NCI-H2227 (cell line): ENCODE measurements around the gene SHMT2.

Experiments
- DNase-seq: peaks from one replicate; lab custom pipeline; 2025; ENCODE audit not compliant: unreplicated experiment; lab: John Stamatoyannopoulos, UW

SHMT2 gene

DNA sequence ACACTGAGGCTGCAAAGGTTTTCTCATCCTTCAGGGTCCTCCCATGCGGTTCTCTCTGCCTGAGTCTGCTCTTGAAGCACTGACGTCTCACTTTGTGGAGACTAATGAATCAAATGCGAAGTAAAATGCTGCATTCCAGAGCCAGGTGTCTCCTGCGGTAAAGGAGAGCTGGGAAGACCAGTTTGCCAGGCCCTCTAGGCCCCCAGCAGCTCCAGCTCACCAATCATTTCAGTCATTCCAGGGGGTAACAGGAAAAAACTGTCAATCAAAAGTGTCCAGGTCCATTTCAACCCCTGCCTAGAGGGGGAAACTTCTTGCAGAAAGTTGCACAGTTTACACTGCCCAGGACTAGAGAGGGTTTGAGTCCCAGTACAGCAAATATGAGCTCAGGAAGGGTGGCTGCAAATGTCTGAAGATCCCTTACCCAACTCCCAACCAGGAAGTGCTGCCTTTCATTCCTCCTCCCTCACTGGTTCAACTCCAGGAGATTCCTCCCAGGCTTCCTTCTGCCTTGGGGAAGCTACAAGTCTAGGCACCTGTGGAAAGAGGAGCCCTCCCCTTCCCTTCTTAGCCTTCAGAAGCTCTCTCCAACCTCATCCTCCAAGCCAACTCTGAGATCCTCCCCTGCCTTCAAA is 15.6 kb upstream of the SHMT2 start:
- no peak for DNase-seq

DNA sequence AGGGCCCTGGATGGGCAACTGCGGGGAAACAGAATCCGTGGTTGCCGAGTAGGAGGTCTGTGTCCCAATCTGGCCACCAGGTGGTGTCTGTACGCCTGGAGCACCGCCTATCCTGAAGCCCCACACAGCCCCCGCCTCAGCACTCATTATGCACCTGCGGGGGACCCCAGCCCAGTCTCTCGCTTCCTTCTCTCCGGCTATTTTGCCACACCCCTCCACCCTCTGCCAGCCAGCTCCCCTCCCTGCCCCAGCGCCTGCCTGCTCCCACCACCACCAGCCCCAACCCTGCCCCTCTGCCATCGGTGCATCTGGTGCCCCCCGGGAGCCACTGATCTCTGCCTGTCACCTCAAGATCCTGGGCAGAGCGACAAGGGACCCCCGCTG is 15.1 kb upstream of the SHMT2 start:
- peak; percentile 68 for DNase-seq

DNA sequence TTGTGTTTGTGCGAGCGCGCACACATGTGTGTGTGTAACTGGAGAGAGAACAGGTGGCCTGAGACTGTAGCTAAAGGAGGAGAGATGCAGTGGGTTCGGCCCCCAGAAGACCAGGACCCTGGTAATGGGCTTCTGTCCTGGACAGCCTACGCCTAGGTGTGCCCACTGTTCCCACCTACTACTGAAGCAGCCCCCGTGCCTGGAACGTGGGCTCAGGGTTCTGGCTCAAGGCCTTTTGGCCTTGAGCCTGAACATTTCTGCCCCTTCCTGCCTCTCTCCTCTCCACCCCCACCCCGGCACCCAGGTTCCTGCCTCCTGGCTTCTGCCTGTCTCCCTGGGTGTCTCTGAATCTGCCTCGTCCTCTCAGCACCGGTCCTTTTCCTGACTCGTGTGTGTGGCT is 14.4 kb upstream of the SHMT2 start:
- DNase-seq: no peak

GRCh38 chr12:57215668-57216013 is 13.9 kb upstream of the SHMT2 start:
- no peak for DNase-seq

DNA sequence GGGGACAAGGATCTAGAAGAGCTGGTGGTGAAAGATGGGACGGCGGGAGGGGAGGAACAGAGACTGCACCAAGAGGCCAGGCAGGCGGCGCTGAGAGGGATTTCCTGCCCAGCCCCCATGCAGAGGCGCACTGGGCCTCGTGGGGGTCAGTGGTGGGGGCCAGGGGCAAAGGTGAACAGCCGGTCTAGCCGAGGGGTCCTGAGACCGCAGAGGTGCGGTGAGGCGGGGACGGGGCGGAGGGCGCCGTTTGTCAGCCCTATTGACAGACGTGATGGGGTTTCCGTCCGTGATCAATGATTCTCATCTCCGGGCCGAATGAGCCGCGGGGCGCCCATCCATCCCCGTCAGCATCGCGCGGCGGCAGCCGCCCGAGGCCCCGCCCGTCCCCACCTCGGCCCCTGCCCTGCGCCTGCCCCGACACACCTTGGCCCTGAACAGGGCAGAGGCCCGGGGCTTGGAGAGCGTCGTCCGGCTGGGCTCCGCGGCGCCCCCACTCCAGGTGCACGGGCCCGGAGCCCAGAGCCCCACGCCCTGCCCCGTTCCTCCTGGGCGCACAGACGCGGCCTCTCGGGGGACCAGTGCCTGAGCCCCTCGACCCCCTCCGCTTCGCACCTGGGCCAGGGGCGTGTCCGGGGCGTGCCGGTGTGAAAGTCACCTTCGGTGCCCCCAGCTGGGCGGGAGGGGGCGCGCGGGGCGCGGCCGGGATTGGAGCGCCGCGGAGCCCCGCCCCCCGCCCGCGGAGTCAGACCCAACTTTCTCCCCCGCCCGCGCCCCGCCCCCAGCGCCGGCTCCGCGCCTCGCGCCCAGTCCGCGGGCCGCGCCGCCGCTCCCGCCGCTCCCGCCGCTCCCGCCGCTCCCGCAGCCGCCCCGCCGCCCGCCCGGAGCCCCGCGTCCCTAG is 13.2 kb upstream of the SHMT2 start, which contains the start of gene NXPH4:
NXPH4 (plus strand) TSS at position 781 of the 898 bp plus-strand sequence. CDS start 176 bp downstream, outside the sequence.
- no peak for DNase-seq

- DNase-seq: no peak
Observed at GRCh38 chr12:57216921-57217879, 12.3 kb upstream of the SHMT2 start.

DNA sequence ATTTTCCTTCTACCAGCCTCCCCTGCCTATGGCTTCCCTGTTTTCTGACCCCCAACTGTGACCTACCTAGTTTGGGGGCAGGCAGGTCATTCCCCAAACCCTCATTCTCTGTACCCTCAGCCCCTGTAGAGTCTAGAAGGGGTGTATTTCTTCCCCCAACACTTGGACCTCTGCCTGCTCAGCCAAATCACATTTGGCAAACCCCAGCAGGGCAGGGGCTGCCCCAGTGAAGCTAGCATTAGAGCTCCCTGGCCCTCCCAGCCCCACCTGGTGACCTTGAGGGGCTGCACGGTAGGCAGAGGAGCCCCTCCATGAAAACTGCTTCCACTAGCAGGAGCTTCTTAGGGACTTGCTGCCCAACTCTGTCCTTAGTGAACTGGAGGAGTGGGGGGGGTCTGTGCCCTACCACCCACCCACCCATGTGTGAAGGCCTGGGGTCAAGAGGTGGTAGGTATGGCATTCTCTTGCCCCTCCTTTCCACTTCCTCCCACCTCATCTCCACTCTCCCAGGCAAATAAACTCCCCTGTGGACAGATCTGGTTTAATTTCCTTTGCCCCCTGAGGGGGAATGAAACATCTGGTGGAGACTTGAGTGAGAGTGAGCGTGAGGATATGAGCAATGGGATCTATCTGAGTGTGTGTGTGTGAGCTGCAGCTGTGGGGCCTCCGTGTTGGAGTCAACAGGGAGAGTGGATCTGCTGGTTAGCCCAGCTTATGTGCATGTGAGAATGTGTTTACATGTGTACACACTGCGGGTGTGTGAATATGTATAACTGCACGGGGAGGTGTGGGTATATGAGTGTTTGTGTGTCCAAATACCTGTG is 11.3 kb upstream of the SHMT2 start:
- no peak for DNase-seq

DNA sequence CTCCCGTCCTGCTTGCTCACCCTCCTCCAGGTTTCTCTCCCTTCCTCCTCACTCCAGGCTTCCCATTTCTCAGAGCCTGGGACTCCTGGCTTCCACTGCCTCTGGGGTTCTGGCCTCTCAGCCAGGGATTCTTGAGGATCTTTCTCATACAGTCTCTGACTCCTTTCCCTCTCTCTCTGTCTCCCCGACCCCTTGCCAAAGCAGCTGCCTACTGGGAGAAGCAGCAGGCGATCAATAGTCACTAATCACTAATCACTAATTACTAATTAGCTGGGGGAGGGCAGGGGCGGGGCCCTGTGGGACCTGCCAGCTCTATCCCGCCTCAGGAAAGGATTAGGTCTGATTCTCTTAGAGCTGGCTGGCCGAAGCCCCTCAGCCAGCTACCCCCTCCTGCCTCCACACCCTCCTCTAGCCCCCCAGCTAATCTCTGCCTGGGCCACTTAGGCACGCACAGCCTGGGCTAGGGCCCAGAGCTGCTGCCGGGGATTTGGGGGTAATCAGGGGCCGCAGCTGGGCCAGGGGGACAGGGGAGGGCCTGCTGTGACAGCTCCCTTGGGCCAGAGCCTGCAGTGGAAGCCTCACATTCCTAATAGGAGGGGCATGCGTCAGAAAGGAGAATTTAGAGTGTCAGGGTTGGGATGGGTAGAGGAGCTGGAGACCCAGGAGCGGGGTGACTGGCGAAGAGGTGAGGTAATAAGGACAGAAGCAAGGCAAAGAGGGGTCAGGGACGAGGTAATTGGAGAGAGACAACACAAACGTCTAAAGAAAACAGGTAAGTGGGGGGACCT is 10.1 kb upstream of the SHMT2 start:
- DNase-seq: no peak

DNA sequence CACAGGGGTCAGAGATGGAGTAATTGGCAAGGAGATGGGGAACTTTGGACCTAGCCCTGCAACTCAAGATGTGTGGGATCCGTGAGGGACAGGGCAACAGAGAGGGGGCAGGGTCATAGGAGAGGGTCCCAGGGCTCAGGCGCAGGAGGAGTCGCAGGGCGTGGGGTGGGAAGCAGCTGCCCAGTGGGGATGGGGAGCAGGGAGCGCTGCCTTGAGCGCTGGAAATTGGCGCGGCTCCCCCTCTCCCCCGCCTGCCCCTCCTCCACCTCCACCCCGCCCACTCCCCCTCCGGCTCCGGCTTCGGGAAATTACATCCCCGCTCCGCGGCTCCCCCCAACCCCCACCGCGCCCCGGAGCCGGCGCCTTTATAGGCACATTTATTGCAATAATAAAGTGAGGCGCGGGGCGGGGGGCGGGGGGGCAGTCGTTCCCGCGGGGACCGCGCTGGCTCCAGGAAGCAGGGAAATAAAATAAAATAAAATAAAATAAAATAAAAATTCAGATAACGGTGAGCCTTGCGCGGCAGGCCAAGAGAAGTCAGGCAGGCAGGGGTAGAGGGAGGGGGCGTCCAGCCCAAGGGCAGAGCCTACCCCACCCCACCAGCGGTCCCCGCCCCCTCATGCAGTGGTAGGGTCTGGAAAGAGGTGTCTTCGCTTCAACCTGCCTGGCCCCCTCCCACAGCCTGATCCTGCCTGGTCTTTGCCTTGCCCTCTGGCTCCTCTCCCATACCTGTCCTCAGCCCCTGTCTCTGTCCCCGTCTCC is 9.3 kb upstream of the SHMT2 start:
- peak; percentile 14 for DNase-seq

GRCh38 chr12:57220770-57221168 is 8.7 kb upstream of the SHMT2 start:
- no peak for DNase-seq

DNA sequence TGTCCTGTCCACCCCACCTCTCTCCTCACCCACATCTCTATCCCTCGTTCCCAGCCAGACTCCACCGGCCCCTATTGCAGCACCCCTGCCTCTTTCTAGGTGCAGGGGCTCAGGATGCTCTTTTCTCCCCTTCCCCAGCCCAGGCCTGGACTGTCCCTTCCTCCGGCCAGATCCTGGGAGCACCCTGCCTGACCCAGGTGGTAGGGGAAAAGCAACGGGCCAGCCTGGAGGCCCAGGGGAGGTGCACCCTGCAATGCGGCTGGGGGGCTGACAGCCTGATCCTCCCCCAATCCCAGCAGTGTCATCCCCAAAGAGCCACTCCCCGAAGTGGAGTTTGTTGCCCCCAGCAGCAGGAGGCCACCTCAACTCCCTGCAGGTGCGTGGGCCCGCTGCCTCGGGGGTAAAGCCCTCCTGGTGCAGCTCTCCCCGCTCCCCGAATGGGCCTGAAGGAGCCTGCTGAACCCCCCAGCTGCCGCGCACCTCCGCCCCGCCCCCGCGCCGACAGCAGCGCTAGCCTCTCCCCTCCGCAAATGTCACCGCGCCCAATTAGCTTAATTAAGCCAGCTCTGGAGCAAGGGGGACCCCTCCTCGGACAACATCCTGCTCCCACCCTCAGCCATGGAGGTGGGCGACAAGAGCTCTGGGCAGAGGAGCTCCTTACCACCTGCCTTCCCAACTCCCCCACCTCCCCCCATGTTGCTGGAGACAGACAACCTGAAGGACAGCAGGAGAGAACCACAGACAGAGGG is 8.2 kb upstream of the SHMT2 start:
- DNase-seq: no peak

DNA sequence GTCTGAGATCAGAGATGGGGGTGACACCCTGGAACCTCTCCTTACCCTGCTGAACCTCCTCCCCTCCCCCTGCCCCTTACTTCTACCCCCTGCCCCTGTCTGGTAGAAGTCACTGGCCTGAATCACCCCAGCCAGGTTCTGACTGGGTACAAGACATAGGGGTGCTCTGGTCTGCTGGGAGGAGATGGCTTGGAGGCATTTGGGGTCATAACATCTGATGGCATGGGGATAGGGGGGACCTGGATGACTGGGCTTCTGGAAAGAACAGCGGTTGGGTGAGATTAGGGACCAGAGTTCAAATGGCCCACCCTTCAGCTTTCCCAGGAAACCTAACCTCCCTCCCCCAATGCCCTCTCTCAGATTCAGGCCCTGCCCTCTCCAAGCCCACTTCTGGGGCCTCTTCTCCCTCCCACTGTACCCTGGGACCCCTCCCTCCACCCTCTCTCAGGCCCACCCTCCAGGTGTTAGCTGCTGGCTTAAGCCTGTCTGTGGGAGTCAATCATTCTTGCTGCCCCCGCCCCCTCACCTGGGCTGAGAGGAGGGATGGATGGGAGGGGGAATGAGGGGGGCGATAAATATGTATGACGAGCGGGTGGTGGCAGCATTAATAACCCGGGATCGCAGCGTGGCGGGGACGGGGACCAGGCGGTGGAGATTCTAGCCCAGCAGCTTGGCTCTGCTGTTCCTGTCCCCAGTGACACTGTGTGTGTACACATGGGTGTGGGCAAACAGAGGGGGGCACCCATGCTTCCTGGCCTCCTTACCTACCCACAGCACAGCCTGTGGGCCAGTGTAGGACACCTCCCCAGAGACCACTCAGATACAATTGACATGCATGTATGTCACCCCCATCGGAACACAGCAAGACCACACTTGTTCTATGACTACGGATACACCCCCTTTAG is 7.0 kb upstream of the SHMT2 start:
- no peak for DNase-seq

DNA sequence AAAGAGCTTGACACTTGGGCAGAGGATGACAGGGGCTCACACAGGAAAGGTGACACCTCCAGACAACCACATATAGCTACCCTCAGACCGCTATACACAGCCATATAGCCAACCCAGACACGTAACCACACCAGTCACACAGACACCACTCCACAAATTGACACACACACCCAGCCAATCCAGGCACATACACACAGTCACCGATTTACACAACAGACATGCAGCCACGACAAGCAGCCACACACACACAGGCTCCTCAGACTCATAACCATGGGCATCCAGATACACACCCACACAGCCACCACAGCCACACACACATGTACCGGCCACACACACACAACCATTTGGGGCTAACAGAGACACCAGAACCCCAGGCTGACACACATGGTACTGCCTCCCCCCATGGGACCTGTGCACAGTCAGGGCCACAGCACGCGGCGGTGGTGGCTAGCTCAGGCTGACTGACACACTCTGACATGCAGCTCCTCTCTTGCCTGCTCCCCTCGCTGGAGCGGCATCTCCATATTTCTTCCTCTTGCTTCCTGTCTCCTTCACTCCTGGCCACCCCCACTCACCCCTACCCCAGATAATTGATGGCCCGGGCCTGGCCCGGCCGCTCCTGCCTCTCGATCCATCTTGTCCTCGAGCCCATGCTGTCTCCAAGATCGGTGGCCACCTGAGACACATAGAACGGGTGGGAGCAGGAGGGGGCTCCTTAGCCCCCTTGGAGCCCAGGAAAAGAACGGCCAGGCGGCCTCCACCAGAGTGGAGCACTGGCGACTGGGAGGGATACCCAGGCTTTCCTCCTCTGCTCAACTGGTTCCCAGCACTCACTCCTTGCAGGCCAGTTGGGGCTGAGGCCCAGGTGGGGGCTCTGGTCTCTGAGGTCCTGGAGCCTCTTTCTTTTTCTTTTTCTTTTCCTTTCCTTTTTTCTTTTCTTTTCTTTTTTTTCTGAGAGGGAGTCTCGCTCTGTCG is 6.0 kb upstream of the SHMT2 start:
- DNase-seq: no peak

DNA sequence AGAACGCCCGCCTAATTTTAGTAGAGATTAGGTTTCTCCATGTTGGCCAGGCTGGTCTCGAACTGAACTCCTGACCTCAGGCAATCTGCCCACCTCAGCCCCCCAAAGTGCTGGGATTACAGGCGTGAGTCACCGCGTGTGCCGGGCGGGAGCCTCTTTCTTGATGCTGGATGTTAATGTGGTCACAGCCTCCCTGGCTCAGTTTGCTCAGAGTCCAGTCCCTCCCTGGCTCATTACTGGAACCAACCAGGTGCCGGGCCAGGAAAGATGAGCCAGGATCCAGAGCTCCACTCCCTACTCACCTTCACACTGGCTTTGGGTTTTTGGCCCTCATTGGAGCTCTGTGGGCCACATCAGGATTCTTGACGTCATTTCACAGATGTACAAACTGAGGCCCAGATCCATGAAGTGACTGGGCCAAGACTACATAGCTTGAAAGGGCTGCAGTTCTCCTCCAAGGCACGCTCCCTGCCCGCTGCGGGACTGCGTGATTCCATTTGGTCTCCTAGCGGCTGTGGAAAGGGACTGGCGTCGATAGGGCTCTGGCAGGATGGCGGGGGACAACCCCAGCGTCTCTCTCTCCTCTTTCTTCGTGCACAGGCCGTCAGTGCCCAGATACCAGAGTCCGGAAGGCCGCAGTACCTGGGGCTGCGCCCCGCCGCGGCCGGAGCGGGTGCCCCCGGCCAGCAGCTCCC is 5.1 kb upstream of the SHMT2 start:
- DNase-seq: no peak

GRCh38 chr12:57224973-57225679 is 4.4 kb upstream of the SHMT2 start:
- peak; percentile 19 for DNase-seq
